HG02588 (cell line): Measurements from ENCODE around the gene FKBP1B.
"Not testable (repeated sequence)": the region's sequence is repeated elsewhere in the genome, so short reads cannot be mapped to it uniquely, and the experiment has no call there.

Experiments used
- ATAC-seq: cut with Tn5 transposase; IDR thresholded peaks from one replicate; pipeline ENCODE4 v1.9.1; 2021; ENCODE audit warnings: mild to moderate bottlenecking, moderate library complexity; ENCODE audit not compliant: unreplicated experiment

FKBP1B gene

DNA sequence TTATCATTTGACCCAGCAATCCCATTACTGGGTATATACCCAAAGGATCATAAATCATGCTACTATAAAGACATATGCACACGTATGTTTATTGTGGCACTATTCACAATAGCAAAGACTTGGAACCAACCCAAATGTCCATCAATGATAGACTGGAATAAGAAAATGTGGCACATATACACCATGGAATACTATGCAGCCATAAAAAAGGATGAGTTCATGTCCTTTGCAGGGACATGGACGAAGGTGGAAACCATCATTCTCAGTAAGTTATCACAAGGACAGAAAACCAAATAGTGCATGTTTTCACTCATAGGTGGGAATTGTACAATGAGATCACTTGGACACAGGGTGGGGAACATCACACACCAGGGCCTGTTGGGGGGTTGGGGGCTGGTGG, 51.2 kb downstream of the FKBP1B start:
- ATAC-seq, result not testable (repeated sequence)

GRCh38 chr2:24101992-24102391, 52.5 kb downstream of the FKBP1B start:
- no peak for ATAC-seq

- ATAC-seq, result no peak
Observed at GRCh38 chr2:24102677-24103076, 53.1 kb downstream of the FKBP1B start.

DNA sequence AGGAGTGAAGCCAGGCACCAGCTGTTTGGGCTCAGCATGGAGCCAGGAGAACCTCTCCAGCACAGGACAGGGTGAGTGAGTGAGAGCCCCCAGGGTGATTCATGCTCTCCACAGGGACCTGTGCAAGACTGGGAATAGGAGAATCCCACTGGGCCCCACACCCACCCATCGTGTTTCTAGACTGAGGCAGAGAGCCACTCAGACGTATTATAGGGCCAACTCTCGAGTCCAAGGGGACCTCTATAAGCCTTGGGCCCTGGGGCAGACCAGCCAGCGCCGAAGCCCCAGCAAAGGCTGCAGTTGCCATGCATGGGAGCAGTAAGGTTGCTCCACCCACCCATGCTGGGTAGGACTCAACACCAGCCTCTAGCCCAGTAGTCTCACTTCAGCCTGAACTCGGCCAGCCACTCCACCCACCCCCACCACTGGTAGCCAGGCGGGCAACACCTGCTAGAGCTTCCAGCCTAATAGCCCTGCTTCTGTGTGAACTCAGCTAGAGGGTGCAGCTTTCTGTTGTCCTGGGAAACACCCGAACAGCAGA, 54.6 kb downstream of the FKBP1B start:
- ATAC-seq, result no peak

- no peak for ATAC-seq
Observed at GRCh38 chr2:24104906-24105305, 55.4 kb downstream of the FKBP1B start.

DNA sequence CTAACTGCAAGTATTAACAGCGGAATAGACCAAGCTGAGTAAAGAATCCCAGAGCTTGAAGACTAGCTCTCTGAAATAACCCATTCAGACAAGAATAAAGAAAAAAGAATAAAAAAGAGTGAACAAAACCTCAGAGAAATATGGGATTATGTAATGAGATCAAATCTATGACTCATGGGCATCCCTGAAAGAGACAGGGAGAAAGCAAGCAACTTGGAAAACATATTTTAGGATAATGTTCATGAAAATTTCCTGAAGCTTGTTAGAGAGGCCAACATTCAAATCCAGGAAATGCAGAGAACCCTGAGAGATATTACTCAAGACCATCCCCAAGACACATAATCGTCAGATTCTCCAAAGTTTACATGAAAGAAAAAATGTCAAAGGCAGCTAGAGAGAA, 56.3 kb downstream of the FKBP1B start:
- no peak for ATAC-seq

- ATAC-seq, result no peak
Observed at GRCh38 chr2:24106786-24107185, 57.2 kb downstream of the FKBP1B start.

GRCh38 chr2:24107336-24107735, 57.8 kb downstream of the FKBP1B start:
- ATAC-seq, result no peak

DNA sequence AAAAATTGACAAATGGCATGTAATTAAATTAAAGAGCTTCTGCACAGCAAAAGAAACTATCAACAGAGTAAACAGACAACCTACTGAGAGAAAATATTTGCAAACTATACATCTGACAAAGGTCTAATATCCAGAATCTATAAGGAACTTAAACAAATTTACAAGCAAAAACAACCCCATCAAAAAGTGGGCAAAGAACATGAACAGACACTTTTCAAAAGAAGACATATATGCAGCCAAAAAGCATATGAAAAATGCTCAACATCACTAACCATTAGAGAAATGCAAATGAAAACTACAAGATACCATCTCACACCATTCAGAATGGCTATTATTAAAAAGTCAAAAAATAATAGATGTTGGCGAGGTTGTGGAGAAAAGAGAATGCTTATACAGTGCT, 59.9 kb downstream of the FKBP1B start:
- ATAC-seq, result not testable (repeated sequence)

- ATAC-seq, result no peak
Observed at GRCh38 chr2:24110660-24111303, 61.2 kb downstream of the FKBP1B start.

DNA sequence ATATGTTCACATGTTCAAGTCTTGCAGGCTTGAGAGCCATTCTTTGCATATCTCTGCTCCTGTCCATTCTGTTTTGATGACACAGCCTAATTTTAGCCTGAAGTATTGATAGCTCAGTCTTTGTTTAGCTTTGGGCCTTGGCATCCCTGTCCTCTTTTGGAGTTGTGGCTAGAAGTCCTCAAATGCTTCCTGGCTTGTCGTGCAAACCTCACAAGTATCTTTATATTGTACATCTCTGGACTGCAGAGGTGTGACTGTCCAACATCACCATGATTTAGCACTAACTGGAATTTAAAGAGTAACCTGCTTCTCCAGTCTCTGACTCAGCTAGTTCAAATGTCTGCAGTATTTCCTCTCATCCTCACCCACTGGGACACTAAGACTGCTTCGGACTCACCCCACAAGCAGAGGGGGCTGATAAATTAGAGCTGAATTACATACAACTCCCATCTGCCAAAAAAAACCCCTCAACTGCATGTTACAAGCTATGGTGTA, 61.9 kb downstream of the FKBP1B start:
- ATAC-seq, result no peak
